Measurements from ENCODE around the gene YPEL5.
"Not testable (repeated sequence)": the region's sequence is repeated elsewhere in the genome, so short reads cannot be mapped to it uniquely, and the experiment has no call there.

Gene YPEL5

GRCh38 chr2:30139131-30139870 lies 7.5 kb upstream of the YPEL5 start:
- DNase-seq = no peak

- no peak for DNase-seq
These were observed 5.7 kb upstream of the YPEL5 start for GRCh38 chr2:30141136-30141535.

- DNase-seq = no peak
These were observed 2.5 kb upstream of the YPEL5 start for GRCh38 chr2:30144260-30144659.

- not testable (repeated sequence) for DNase-seq
These were observed 1.9 kb upstream of the YPEL5 start for GRCh38 chr2:30144951-30145350.

- DNase-seq = no peak
These were observed 926 bp upstream of the YPEL5 start for GRCh38 chr2:30145826-30146336.

GRCh38 chr2:30147196-30147714 lies 448 bp downstream of the YPEL5 start:
- no peak for DNase-seq

- no peak for DNase-seq
These were observed 1.2 kb downstream of the YPEL5 start for GRCh38 chr2:30147715-30148610.

GRCh38 chr2:30148850-30149249 lies 2.0 kb downstream of the YPEL5 start:
- DNase-seq = no peak

GRCh38 chr2:30149513-30149912 lies 2.7 kb downstream of the YPEL5 start:
- DNase-seq = no peak

GRCh38 chr2:30149976-30150375 lies 3.2 kb downstream of the YPEL5 start:
- DNase-seq = no peak

GRCh38 chr2:30150786-30151185 lies 4.0 kb downstream of the YPEL5 start:
- no peak for DNase-seq

GRCh38 chr2:30152385-30152784 lies 5.6 kb downstream of the YPEL5 start:
- no peak for DNase-seq

GRCh38 chr2:30155202-30155601 lies 8.4 kb downstream of the YPEL5 start:
- no peak for DNase-seq

GRCh38 chr2:30155889-30156658 lies 9.3 kb downstream of the YPEL5 start:
- no peak for DNase-seq

- DNase-seq = no peak
These were observed 10.8 kb downstream of the YPEL5 start for GRCh38 chr2:30157616-30158015.

GRCh38 chr2:30159766-30160165 lies 13.0 kb downstream of the YPEL5 start:
- DNase-seq = no peak

GRCh38 chr2:30161929-30162706 lies 15.3 kb downstream of the YPEL5 start:
- no peak for DNase-seq

- no peak for DNase-seq
These were observed 16.0 kb downstream of the YPEL5 start for GRCh38 chr2:30162806-30163205.

GRCh38 chr2:30164131-30164925 lies 17.5 kb downstream of the YPEL5 start:
- no peak for DNase-seq

- peak; percentile 55 for DNase-seq
These were observed 18.3 kb downstream of the YPEL5 start for GRCh38 chr2:30165050-30165520.

- no peak for DNase-seq
These were observed 18.8 kb downstream of the YPEL5 start for GRCh38 chr2:30165617-30166016.

Data from NCI-H1436 treated with DMSO at 0.1 percent for 48 hours (cell line).